ENCODE data around the gene CASK. TPM values are rescaled to one million over a fixed set of nuclear protein-coding genes. Genes with fewer than 3 reads are reported as not detected.

Gene CASK
- total and polyA plus RNA-seq, 9 of the 15 experiments (the other 6 are each of a cell fraction or from before 2014, with no cell fraction given), result 1.3 to 7.4 (median 5.2) TPM

GRCh38 chrX:41526925-41527324, 396.4 kb downstream of the CASK start (continued):
- no peak for TF ChIP-seq ZBTB43 (CRISPR knock-in tag; IDR thresholded peaks at IDR 0.05)
- no peak for TF ChIP-seq BHLHE40 (IDR thresholded peaks at IDR 0.05; ENCODE audit: low read length)
- no peak for TF ChIP-seq USF1 (CRISPR knock-in tag; IDR thresholded peaks at IDR 0.05)
- TF ChIP-seq CEBPB (tag; IDR thresholded peaks at IDR 0.05), result no peak
- TF ChIP-seq GABPB2 (CRISPR knock-in tag; conservative IDR thresholded peaks at IDR 0.05), result no peak
- TF ChIP-seq CBX3 (IDR thresholded peaks at IDR 0.05; ENCODE audit: borderline replicate concordance in 1 of 2, low read length in 2 of 2), result no peak

GRCh38 chrX:41526271-41526670, 397.1 kb downstream of the CASK start:
- Histone ChIP-seq H3K36me3 (ENCODE audit: control insufficient read depth, insufficient read depth, low read length) (no peaks in the 10 kb centered on the region), H3K79me2 (ENCODE audit: control insufficient read depth, insufficient read depth, low read length) (no peaks in the 10 kb centered on the region), H3K9me1 (ENCODE audit: control insufficient read depth, insufficient read depth, low read length) (no peaks in the 10 kb centered on the region), H3K9me3 (replicated peaks; ENCODE audit: control insufficient read depth, insufficient read depth, low read depth, low read length) (no peaks in the 10 kb centered on the region), H3K27ac (ENCODE audit: extremely low read depth, low read depth, low read length) (no peak overlapping the region), H3K4me2 (ENCODE audit: insufficient read depth, low read length) (no peak overlapping the region), H3K4me3 (no peak overlapping the region), H2AFZ (ENCODE audit: low read depth, low read length) (no peak overlapping the region), H3K27me3 (ENCODE audit: control insufficient read depth in 2 of 2, insufficient read depth in 2 of 2, low read length in 2 of 2) (no peaks in the 10 kb centered on the region), H3K4me1 (replicated peaks in 1 of 2; ENCODE audit: control insufficient read depth in 2 of 2, insufficient read depth in 2 of 2, low read length in 2 of 2) (no peaks in the 10 kb centered on the region), H4K20me1 (replicated peaks; ENCODE audit: control insufficient read depth, insufficient read depth, low read length) (no peaks in the 10 kb centered on the region), H3K9ac (ENCODE audit: insufficient read depth in 1 of 2, low read depth in 2 of 2, low read length in 2 of 2) (no peak overlapping the region)
- ChIA-PET CTCF (ENCODE audit: low intra/inter-chr PET ratio) (no interaction called here), POLR2A (interaction anchor here (0.7 kb wide), 1 partner anchor 416 kb away, joined by 5 read pairs; no protein-coding TSS in a partner anchor)
- TF ChIP-seq E2F4 (CRISPR knock-in tag; IDR thresholded peaks at IDR 0.05; ENCODE audit: low read depth), result no peak
- TF ChIP-seq CBFA2T2 (conservative IDR thresholded peaks at IDR 0.05), result 0 out of 2 replicates have a peak, but pooled peaks have one; percentile 7
- TF ChIP-seq TAL1 (IDR thresholded peaks at IDR 0.05), result peak; percentile 15; the same call in 1 of the 2 replicates
- TF ChIP-seq CBFA2T3 (IDR thresholded peaks at IDR 0.05), result peak; percentile 44; the same call in 1 of the 2 replicates
- no peak for TF ChIP-seq ZNF398 (CRISPR knock-in tag; IDR thresholded peaks at IDR 0.05)
- TF ChIP-seq NUFIP1 (IDR thresholded peaks at IDR 0.05; ENCODE audit: partially characterized antibody), result no peak
- 0 out of 2 replicates have a peak, but pooled peaks have one; percentile 13 for TF ChIP-seq TCF3 (CRISPR knock-in tag; IDR thresholded peaks at IDR 0.05)
- no peak for ATAC-seq
- no TSS peak for BruUV-seq (replicated peaks)
- WGBS (ENCODE audit: insufficient coverage, low coverage, missing lambda C conversion rate), result 18% methylated on average over 2 of the region's 2 CpGs
- intact Hi-C loops (cut with micrococcal nuclease) (no loop called here), in situ Hi-C loops (cut with MboI) (loop anchor here (25.0 kb wide), 1 partner anchor 411 kb away; no protein-coding TSS in a partner anchor)
- no peak for FAIRE-seq
- no peak for DNase-seq (ENCODE audit: extremely low read depth in 1 of 4, low spot score in 3 of 4)
